ENCODE data around the gene TSC22D1. TPM values are rescaled to one million over a fixed set of nuclear protein-coding genes. Genes with fewer than 3 reads are reported as not detected.

Gene TSC22D1
- total RNA-seq, 4 donors from 2014 or later = 223 to 389 (median 262) TPM

GRCh38 chr13:44618326-44618725 is 42.2 kb upstream of the TSC22D1 start:
- H3K4me1 ChIP-seq = no peaks in the 10 kb centered on the region
- TF ChIP-seq POLR2AphosphoS5 (IDR thresholded peaks at IDR 0.05) (no peak), POLR2A (IDR thresholded peaks at IDR 0.05) (no peak), CTCF (IDR thresholded peaks at IDR 0.05) (no peak), EP300 (IDR thresholded peaks at IDR 0.05) (no peak)
- H3K27ac ChIP-seq = no peak overlapping the region
- no peak for ATAC-seq
- no peak overlapping the region for H3K4me3 ChIP-seq
- 92 to 100% methylated on average over 1 of the region's 1 CpG for WGBS, 2 donors (ENCODE audit: low coverage in 1 of 2)
- H3K9me3 ChIP-seq = no peaks in the 10 kb centered on the region
- no peaks in the 10 kb centered on the region for H3K27me3 ChIP-seq
- H3K36me3 ChIP-seq = no peaks in the 10 kb centered on the region

- TF ChIP-seq EP300 (IDR thresholded peaks at IDR 0.05) (no peak), CTCF (IDR thresholded peaks at IDR 0.05) (no peak), POLR2A (IDR thresholded peaks at IDR 0.05) (no peak), POLR2AphosphoS5 (IDR thresholded peaks at IDR 0.05) (no peak)
- Histone ChIP-seq H3K4me1 (no peaks in the 10 kb centered on the region), H3K4me3 (no peak overlapping the region), H3K36me3 (no peaks in the 10 kb centered on the region), H3K27ac (no peak overlapping the region), H3K9me3 (no peaks in the 10 kb centered on the region), H3K27me3 (no peaks in the 10 kb centered on the region)
- 52 to 78% methylated on average over 4 to 11 of the region's 11 CpGs for WGBS, 2 donors (ENCODE audit: low coverage in 1 of 2)
- ATAC-seq = no peak
Observed at GRCh38 chr13:44617648-44618047, 41.5 kb upstream of the TSC22D1 start.

GRCh38 chr13:44609137-44609536 is 33.0 kb upstream of the TSC22D1 start:
- TF ChIP-seq POLR2A (IDR thresholded peaks at IDR 0.05) (no peak), EP300 (IDR thresholded peaks at IDR 0.05) (no peak), POLR2AphosphoS5 (IDR thresholded peaks at IDR 0.05) (no peak), CTCF (IDR thresholded peaks at IDR 0.05) (no peak)
- no peaks in the 10 kb centered on the region for H3K27me3 ChIP-seq

GRCh38 chr13:44605721-44606120 is 29.6 kb upstream of the TSC22D1 start:
- Histone ChIP-seq H3K4me3 (no peak overlapping the region), H3K4me1 (no peaks in the 10 kb centered on the region), H3K27me3 (no peaks in the 10 kb centered on the region), H3K9me3 (peaks cover 0 to 5% (median 0%) of the 10 kb centered on the region in 3 donors), H3K36me3 (no peaks in the 10 kb centered on the region), H3K27ac (no peak overlapping the region)
- 52 to 53% methylated on average over 6 of the region's 6 CpGs for WGBS, 2 donors (ENCODE audit: low coverage in 1 of 2)
- no peak for ATAC-seq
- TF ChIP-seq POLR2A (IDR thresholded peaks at IDR 0.05) (no peak), POLR2AphosphoS5 (IDR thresholded peaks at IDR 0.05) (no peak), CTCF (IDR thresholded peaks at IDR 0.05) (no peak), EP300 (IDR thresholded peaks at IDR 0.05) (no peak)

More at GRCh38 chr13:44609137-44609536, 33.0 kb upstream of the TSC22D1 start:
- no peak overlapping the region for H3K4me3 ChIP-seq
- ATAC-seq = no peak
- H3K4me1 ChIP-seq = no peaks in the 10 kb centered on the region
- H3K9me3 ChIP-seq = peaks cover 0 to 10% (median 0%) of the 10 kb centered on the region in 3 donors
- 50 to 88% methylated on average over 1 to 2 of the region's 2 CpGs for WGBS, 2 donors (ENCODE audit: low coverage in 1 of 2)
- H3K27ac ChIP-seq = no peak overlapping the region
- H3K36me3 ChIP-seq = no peaks in the 10 kb centered on the region

GRCh38 chr13:44605275-44605674 is 29.1 kb upstream of the TSC22D1 start:
- Histone ChIP-seq H3K4me1 (no peaks in the 10 kb centered on the region), H3K4me3 (no peak overlapping the region), H3K27ac (no peak overlapping the region), H3K36me3 (no peaks in the 10 kb centered on the region), H3K27me3 (no peaks in the 10 kb centered on the region), H3K9me3 (peaks cover 0 to under 1% (median 0%) of the 10 kb centered on the region in 3 donors)
- 38 to 57% methylated on average over 1 to 2 of the region's 2 CpGs for WGBS, 2 donors (ENCODE audit: low coverage in 1 of 2)
- ATAC-seq = no peak
- TF ChIP-seq EP300 (IDR thresholded peaks at IDR 0.05) = no peak
- no peak for TF ChIP-seq CTCF (IDR thresholded peaks at IDR 0.05)
- TF ChIP-seq POLR2AphosphoS5 (IDR thresholded peaks at IDR 0.05) = no peak
- TF ChIP-seq POLR2A (IDR thresholded peaks at IDR 0.05) = no peak
